ENCODE results near the gene CSNK1A1.
"Not testable (repeated sequence)": the region's sequence is repeated elsewhere in the genome, so short reads cannot be mapped to it uniquely, and the experiment has no call there.

- TF ChIP-seq ZNF384 (IDR thresholded peaks at IDR 0.05); FOXM1 (IDR thresholded peaks at IDR 0.05; ENCODE audit: borderline replicate concordance); TARDBP (IDR thresholded peaks at IDR 0.05): not testable (repeated sequence)
Measured at GRCh38 chr5:149444430-149444829, 106.8 kb downstream of the CSNK1A1 start.

All from HEK293T (cell line).